Measurements from ENCODE around the gene TLR9. TPM values are rescaled to one million over a fixed set of nuclear protein-coding genes. Genes with fewer than 3 reads are reported as not detected.

Gene TLR9
- total RNA-seq, 1 experiment from 2014 or later, result not detected

DNA sequence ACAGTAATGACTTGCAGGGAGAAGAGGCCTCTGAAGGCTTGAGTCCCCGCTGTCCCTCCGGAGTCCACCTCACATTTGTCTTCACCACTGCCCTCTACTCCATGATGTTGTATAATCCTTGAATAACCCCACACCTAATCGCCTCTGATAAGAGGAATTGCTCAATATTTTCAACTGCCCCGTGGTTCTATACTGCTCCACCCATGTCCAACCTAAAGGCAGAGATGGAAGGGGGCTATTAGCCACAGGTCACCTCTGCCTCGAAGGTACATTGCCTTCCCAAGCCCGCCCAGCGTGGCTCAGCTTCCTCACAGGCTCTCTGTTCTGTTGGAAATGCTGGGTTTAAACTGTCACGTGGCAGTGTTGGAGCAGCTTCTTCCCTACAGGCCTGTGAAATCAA, 12.4 kb downstream of the TLR9 start:
- no peak overlapping the region for H3K4me3 ChIP-seq (ENCODE audit: low read depth in 2 of 2, low read length in 2 of 2)
- ChIA-PET POLR2A (no interaction called here), CTCF (no interaction called here)
- in situ Hi-C loops (cut with HindIII; ENCODE audit: low pct_unique_long_range_greater_than_20kb, low sequenced_read_pairs) (no loop called here), intact Hi-C loops (cut with micrococcal nuclease; ENCODE audit: unreplicated experiment) (no loop called here)
- peaks cover 15% of the 10 kb centered on the region for H3K4me1 ChIP-seq (ENCODE audit: control insufficient read depth, insufficient read depth, low read length)
- no peak overlapping the region for H3K27ac ChIP-seq (ENCODE audit: low read length)
- H3K9me3 ChIP-seq (ENCODE audit: control insufficient read depth, insufficient read depth, low read depth, low read length), result no peaks in the 10 kb centered on the region
- no peak for DNase-seq (ENCODE audit: low read depth, low spot score)
- no TSS peak for BruUV-seq (replicated peaks)
- ATAC-seq, result no peak
- no peak for TF ChIP-seq REST (IDR thresholded peaks at IDR 0.05; ENCODE audit: insufficient read depth in 1 of 2, low read depth in 2 of 2, low read length in 1 of 2)
- TF ChIP-seq TCF7L2 (IDR thresholded peaks at IDR 0.05; ENCODE audit: low read depth, low read length), result no peak
- no peak for TF ChIP-seq CTCF (IDR thresholded peaks at IDR 0.05)
- TF ChIP-seq POLR2AphosphoS5 (IDR thresholded peaks at IDR 0.05; ENCODE audit: low read depth, low read length), result no peak
- TF ChIP-seq SIN3A (IDR thresholded peaks at IDR 0.05; ENCODE audit: borderline replicate concordance, insufficient read depth, low read depth, low read length), result no peak
- no peaks in the 10 kb centered on the region for H3K27me3 ChIP-seq (ENCODE audit: control insufficient read depth, insufficient read depth, low read length)
- peaks cover 14% of the 10 kb centered on the region for H3K36me3 ChIP-seq (ENCODE audit: control insufficient read depth, insufficient read depth, low read length)

DNA sequence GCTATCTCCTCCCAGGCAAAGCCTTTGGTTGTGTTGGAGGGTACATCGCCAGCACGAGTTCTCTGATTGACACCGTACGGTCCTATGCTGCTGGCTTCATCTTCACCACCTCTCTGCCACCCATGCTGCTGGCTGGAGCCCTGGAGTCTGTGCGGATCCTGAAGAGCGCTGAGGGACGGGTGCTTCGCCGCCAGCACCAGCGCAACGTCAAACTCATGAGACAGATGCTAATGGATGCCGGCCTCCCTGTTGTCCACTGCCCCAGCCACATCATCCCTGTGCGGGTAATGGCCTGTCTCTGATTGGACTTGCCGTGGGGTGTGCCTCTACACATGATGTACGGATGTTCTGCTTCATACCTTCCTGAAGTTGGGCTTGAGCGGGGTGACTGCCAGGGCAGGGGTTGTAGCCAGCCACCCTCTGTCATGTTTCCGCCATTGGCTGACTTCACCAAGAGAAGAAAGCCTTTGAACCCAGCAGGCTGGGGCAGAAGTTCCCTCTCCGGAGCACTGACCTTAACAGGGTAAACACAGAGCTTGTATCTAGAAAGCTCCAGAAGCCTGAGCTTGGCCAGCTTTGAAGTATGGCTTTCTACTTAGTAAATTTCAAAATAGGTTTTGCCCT, 14.1 kb downstream of the TLR9 start:
- Histone ChIP-seq H3K4me1 (ENCODE audit: control insufficient read depth, insufficient read depth, low read length) (peaks cover under 1% of the 10 kb centered on the region; the same call in 1 of the 2 replicates), H3K27ac (ENCODE audit: low read length) (no peak overlapping the region), H3K9me3 (ENCODE audit: control insufficient read depth, insufficient read depth, low read depth, low read length) (no peaks in the 10 kb centered on the region), H3K4me3 (ENCODE audit: low read depth in 2 of 2, low read length in 2 of 2) (no peak overlapping the region), H3K27me3 (ENCODE audit: control insufficient read depth, insufficient read depth, low read length) (no peaks in the 10 kb centered on the region), H3K36me3 (ENCODE audit: control insufficient read depth, insufficient read depth, low read length) (peaks cover 22% of the 10 kb centered on the region)
- TF ChIP-seq SIN3A (IDR thresholded peaks at IDR 0.05; ENCODE audit: borderline replicate concordance, insufficient read depth, low read depth, low read length), result no peak
- TF ChIP-seq REST (IDR thresholded peaks at IDR 0.05; ENCODE audit: insufficient read depth in 1 of 2, low read depth in 2 of 2, low read length in 1 of 2), result no peak
- no peak for TF ChIP-seq POLR2AphosphoS5 (IDR thresholded peaks at IDR 0.05; ENCODE audit: low read depth, low read length)
- no peak for TF ChIP-seq TCF7L2 (IDR thresholded peaks at IDR 0.05; ENCODE audit: low read depth, low read length)
- TF ChIP-seq CTCF (IDR thresholded peaks at IDR 0.05), result no peak
- ChIA-PET POLR2A (no interaction called here), CTCF (no interaction called here)
- DNase-seq (ENCODE audit: low read depth, low spot score) (no peak), ATAC-seq (no peak)
- intact Hi-C loops (cut with micrococcal nuclease; ENCODE audit: unreplicated experiment), result no loop called here
- no TSS peak for BruUV-seq (replicated peaks)
- in situ Hi-C loops (cut with HindIII; ENCODE audit: low pct_unique_long_range_greater_than_20kb, low sequenced_read_pairs), result no loop called here
